ENCODE data around the gene FAT3.

- no peak for TF ChIP-seq CTCF (IDR thresholded peaks at IDR 0.05)
- TF ChIP-seq ZFX (IDR thresholded peaks at IDR 0.05; ENCODE audit: borderline replicate concordance), result no peak
These were observed 21.2 kb downstream of the FAT3 start for GRCh38 chr11:92245700-92246271.

Measured in 22Rv1 (cell line).